ENCODE results near the gene SETD5.

SETD5 gene

DNA sequence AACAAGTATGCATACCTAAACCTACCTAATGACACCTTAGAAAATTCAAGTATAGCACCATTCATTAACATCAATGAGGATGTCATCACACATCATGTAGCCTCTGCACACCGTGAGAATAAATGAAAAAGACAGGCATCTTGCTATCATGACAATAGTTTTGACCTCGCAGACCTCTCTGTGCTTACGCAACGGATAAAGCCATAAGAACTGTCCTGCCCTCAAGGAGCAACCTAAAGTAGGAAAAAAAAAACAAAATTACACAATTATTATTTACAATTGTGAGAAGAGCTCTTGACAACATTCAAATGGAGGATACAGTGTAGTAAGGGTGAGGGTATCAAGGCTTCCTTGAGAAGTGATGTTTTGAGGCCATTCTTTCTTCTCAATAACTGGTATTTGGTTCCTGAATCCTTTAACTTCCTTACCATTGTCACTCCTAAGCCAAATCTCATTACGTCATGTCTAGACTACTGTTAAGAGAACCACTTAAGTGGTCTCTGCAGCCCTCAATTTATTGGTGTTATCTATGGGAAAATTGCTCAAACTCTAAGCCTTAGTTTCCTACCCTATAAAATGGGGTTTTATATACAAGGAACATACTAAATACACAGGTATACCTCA is 7.0 kb upstream of the SETD5 start:
- WGBS, 2 experiments (ENCODE audit: insufficient coverage in 2 of 2) = 100% methylated on average over 2 to 3 of the region's 5 CpGs
- no peaks in the 10 kb centered on the region for H3K9me3 ChIP-seq (ENCODE audit: control insufficient read depth, low read length)
- peaks cover 23% of the 10 kb centered on the region for H3K4me1 ChIP-seq (ENCODE audit: control insufficient read depth, insufficient read depth, low read length, poor library complexity, severe bottlenecking)
- peaks cover 91% of the 10 kb centered on the region for H3K36me3 ChIP-seq (ENCODE audit: control insufficient read depth, insufficient read depth, low read length)
- H3K27ac ChIP-seq (ENCODE audit: low read depth, low read length, severe bottlenecking) = peak overlapping the region; percentile 17
- no peak overlapping the region for H3K4me3 ChIP-seq (ENCODE audit: extremely low read depth, insufficient read depth, low read length, poor library complexity, severe bottlenecking)

- Histone ChIP-seq H3K9me3 (ENCODE audit: control insufficient read depth, low read length) (no peaks in the 10 kb centered on the region), H3K4me1 (ENCODE audit: control insufficient read depth, insufficient read depth, low read length, poor library complexity, severe bottlenecking) (peaks cover 20% of the 10 kb centered on the region), H3K36me3 (ENCODE audit: control insufficient read depth, insufficient read depth, low read length) (peaks cover 81% of the 10 kb centered on the region), H3K4me3 (ENCODE audit: extremely low read depth, insufficient read depth, low read length, poor library complexity, severe bottlenecking) (no peak overlapping the region), H3K27ac (ENCODE audit: low read depth, low read length, severe bottlenecking) (peak overlapping the region; percentile 6)
- WGBS, 2 experiments (ENCODE audit: insufficient coverage in 2 of 2) = 100% methylated on average over 1 of the region's 1 CpG; no CpG with 5 or more reads in 1 of the 2 experiments
Observed at GRCh38 chr3:9392041-9392440, 5.4 kb upstream of the SETD5 start.

DNA sequence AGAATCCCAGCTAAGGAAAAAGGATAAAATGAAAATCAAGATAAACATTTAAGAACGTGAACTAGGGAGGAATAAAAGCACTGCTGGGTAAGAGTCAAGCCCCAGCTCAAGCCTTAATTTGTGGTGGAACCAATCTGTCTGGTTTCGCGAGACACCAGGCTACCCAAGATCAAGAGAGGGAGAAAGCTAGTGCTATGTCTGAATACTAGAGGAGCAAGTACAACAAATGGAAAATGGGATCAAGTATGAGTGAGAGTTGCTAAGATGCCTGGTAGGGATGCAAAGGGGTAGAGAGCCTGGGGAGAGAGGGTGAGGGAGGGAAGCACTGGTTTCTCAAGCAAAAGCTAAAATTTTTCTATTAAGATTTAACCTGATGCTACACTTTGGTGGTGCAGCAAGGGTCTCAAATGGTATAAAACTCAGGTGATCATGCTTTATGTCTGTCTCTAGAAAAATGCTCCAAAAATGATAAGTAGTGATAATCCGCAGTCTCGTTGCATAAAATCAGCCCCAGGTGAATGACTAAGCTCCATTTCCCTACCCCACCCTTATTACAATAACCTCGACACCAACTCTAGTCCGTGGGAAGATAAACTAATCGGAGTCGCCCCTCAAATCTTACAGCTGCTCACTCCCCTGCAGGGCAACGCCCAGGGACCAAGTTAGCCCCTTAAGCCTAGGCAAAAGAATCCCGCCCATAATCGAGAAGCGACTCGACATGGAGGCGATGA is 1.7 kb upstream of the SETD5 start:
- H3K36me3 ChIP-seq (ENCODE audit: control insufficient read depth, insufficient read depth, low read length) = peaks cover 47% of the 10 kb centered on the region
- H3K4me1 ChIP-seq (ENCODE audit: control insufficient read depth, insufficient read depth, low read length, poor library complexity, severe bottlenecking) = peaks cover 20% of the 10 kb centered on the region

GRCh38 chr3:9396301-9396631 is 1.1 kb upstream of the SETD5 start:
- Histone ChIP-seq H3K4me3 (ENCODE audit: extremely low read depth, insufficient read depth, low read length, poor library complexity, severe bottlenecking) (peak overlapping the region; percentile 56), H3K4me1 (ENCODE audit: control insufficient read depth, insufficient read depth, low read length, poor library complexity, severe bottlenecking) (peaks cover 20% of the 10 kb centered on the region), H3K36me3 (ENCODE audit: control insufficient read depth, insufficient read depth, low read length) (peaks cover 42% of the 10 kb centered on the region), H3K9me3 (ENCODE audit: control insufficient read depth, low read length) (no peaks in the 10 kb centered on the region), H3K27ac (ENCODE audit: low read depth, low read length, severe bottlenecking) (peak overlapping the region; percentile 100)
- WGBS, 2 experiments (ENCODE audit: insufficient coverage in 2 of 2) = 0% methylated on average over 12 to 21 of the region's 25 CpGs

More for the DNA sequence above, 1.7 kb upstream of the SETD5 start:
- 15 to 19% methylated on average over 9 of the region's 15 CpGs for WGBS, 2 experiments (ENCODE audit: insufficient coverage in 2 of 2)
- H3K27ac ChIP-seq (ENCODE audit: low read depth, low read length, severe bottlenecking) = peak overlapping the region; percentile 100
- H3K4me3 ChIP-seq (ENCODE audit: extremely low read depth, insufficient read depth, low read length, poor library complexity, severe bottlenecking) = peak overlapping the region; percentile 56
- H3K9me3 ChIP-seq (ENCODE audit: control insufficient read depth, low read length) = no peaks in the 10 kb centered on the region

- H3K27ac ChIP-seq (ENCODE audit: low read depth, low read length, severe bottlenecking) = peak overlapping the region; percentile 100
- H3K4me1 ChIP-seq (ENCODE audit: control insufficient read depth, insufficient read depth, low read length, poor library complexity, severe bottlenecking) = peaks cover 20% of the 10 kb centered on the region
- H3K36me3 ChIP-seq (ENCODE audit: control insufficient read depth, insufficient read depth, low read length) = peaks cover 37% of the 10 kb centered on the region
- 0% methylated on average over 32 to 42 of the region's 71 CpGs for WGBS, 2 experiments (ENCODE audit: insufficient coverage in 2 of 2)
- no peaks in the 10 kb centered on the region for H3K9me3 ChIP-seq (ENCODE audit: control insufficient read depth, low read length)
- H3K4me3 ChIP-seq (ENCODE audit: extremely low read depth, insufficient read depth, low read length, poor library complexity, severe bottlenecking) = peak overlapping the region; percentile 56
Observed at GRCh38 chr3:9396632-9397331, 633 bp upstream of the SETD5 start.

GRCh38 chr3:9397906-9398699 is 688 bp downstream of the SETD5 start:
- peak overlapping the region; percentile 91 for H3K4me3 ChIP-seq (ENCODE audit: extremely low read depth, insufficient read depth, low read length, poor library complexity, severe bottlenecking)
- H3K27ac ChIP-seq (ENCODE audit: low read depth, low read length, severe bottlenecking) = peak overlapping the region; percentile 97
- H3K36me3 ChIP-seq (ENCODE audit: control insufficient read depth, insufficient read depth, low read length) = peaks cover 24% of the 10 kb centered on the region
- 0% methylated on average over 30 to 32 of the region's 47 CpGs for WGBS, 2 experiments (ENCODE audit: insufficient coverage in 2 of 2)
- peaks cover 18% of the 10 kb centered on the region for H3K4me1 ChIP-seq (ENCODE audit: control insufficient read depth, insufficient read depth, low read length, poor library complexity, severe bottlenecking)
- no peaks in the 10 kb centered on the region for H3K9me3 ChIP-seq (ENCODE audit: control insufficient read depth, low read length)

GRCh38 chr3:9398700-9399336 is 1.4 kb downstream of the SETD5 start:
- Histone ChIP-seq H3K4me1 (ENCODE audit: control insufficient read depth, insufficient read depth, low read length, poor library complexity, severe bottlenecking) (peaks cover 19% of the 10 kb centered on the region), H3K27ac (ENCODE audit: low read depth, low read length, severe bottlenecking) (peak overlapping the region; percentile 97), H3K9me3 (ENCODE audit: control insufficient read depth, low read length) (no peaks in the 10 kb centered on the region), H3K4me3 (ENCODE audit: extremely low read depth, insufficient read depth, low read length, poor library complexity, severe bottlenecking) (peak overlapping the region; percentile 91), H3K36me3 (ENCODE audit: control insufficient read depth, insufficient read depth, low read length) (peaks cover 17% of the 10 kb centered on the region)
- 0% methylated on average over 2 to 3 of the region's 7 CpGs for WGBS, 2 experiments (ENCODE audit: insufficient coverage in 2 of 2)

DNA sequence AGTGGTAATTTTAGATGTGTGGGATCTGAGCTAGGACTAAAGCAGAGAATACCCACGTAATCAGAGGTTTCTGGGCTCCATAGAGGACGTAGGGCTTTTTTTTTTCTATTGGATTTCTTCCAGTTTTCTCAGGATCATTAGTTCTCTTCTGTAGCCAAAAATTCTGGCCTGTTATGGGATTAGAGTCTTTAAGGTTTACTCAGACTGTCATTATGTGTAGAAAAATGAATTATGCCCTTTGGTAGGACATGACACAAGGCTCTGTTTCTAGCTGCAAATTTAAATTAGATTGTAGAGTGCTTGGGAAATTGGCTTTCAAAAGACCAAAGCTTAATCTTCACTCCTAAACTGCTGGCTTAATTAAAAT is 1.9 kb downstream of the SETD5 start:
- peak overlapping the region; percentile 97 for H3K27ac ChIP-seq (ENCODE audit: low read depth, low read length, severe bottlenecking)

DNA sequence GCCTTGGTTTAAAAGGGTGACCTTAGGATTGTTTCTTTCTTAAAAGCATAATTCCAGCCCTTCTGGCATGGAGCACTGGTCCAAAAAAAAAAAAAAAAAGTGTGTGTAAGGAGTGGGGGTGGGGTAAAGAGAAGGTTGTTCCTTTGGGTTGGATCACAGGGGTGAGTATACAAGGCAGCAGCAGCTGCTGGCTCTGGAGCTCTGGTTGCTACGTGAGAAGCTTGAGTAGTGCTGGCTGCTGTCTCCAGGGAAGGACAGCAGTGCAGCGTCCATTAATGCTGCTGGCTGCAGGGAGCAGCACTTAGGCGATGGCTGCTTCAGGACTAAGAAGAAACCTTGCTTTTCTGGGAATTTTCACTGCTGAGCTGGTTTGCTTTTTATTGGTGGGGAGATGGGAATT is 2.3 kb downstream of the SETD5 start:
- Histone ChIP-seq H3K4me3 (ENCODE audit: extremely low read depth, insufficient read depth, low read length, poor library complexity, severe bottlenecking) (peak overlapping the region; percentile 91), H3K4me1 (ENCODE audit: control insufficient read depth, insufficient read depth, low read length, poor library complexity, severe bottlenecking) (peaks cover 18% of the 10 kb centered on the region), H3K36me3 (ENCODE audit: control insufficient read depth, insufficient read depth, low read length) (peaks cover 7% of the 10 kb centered on the region), H3K9me3 (ENCODE audit: control insufficient read depth, low read length) (no peaks in the 10 kb centered on the region), H3K27ac (ENCODE audit: low read depth, low read length, severe bottlenecking) (peak overlapping the region; percentile 97)
- 0% methylated on average over 2 to 3 of the region's 3 CpGs for WGBS, 2 experiments (ENCODE audit: insufficient coverage in 2 of 2)

More for the DNA sequence above, 1.9 kb downstream of the SETD5 start:
- WGBS, 2 experiments (ENCODE audit: insufficient coverage in 2 of 2) = 20% methylated on average over 1 of the region's 2 CpGs; no CpG with 5 or more reads in 1 of the 2 experiments
- peaks cover 12% of the 10 kb centered on the region for H3K36me3 ChIP-seq (ENCODE audit: control insufficient read depth, insufficient read depth, low read length)
- no peaks in the 10 kb centered on the region for H3K9me3 ChIP-seq (ENCODE audit: control insufficient read depth, low read length)
- peak overlapping the region; percentile 91 for H3K4me3 ChIP-seq (ENCODE audit: extremely low read depth, insufficient read depth, low read length, poor library complexity, severe bottlenecking)
- H3K4me1 ChIP-seq (ENCODE audit: control insufficient read depth, insufficient read depth, low read length, poor library complexity, severe bottlenecking) = peaks cover 20% of the 10 kb centered on the region

DNA sequence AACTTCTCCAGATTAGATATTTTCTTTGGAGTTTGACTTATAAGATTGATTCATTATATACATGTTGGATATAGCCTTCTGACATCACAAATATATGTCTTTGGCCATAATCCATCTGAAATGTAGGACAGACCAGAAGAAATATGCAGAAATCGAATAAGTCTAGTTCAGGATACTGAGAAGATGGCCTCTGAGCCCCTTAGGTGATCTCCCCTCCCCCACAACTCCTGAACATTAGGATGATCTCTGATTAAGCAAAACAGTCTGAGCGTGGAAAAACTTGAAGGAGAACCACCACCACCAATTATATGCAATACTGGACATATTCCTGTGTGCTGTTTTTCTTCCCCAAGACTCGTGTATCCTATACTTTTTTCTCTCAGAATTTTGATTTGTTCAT is 3.2 kb downstream of the SETD5 start:
- Histone ChIP-seq H3K4me3 (ENCODE audit: extremely low read depth, insufficient read depth, low read length, poor library complexity, severe bottlenecking) (peak overlapping the region; percentile 91), H3K4me1 (ENCODE audit: control insufficient read depth, insufficient read depth, low read length, poor library complexity, severe bottlenecking) (peaks cover 20% of the 10 kb centered on the region), H3K36me3 (ENCODE audit: control insufficient read depth, insufficient read depth, low read length) (no peaks in the 10 kb centered on the region), H3K9me3 (ENCODE audit: control insufficient read depth, low read length) (no peaks in the 10 kb centered on the region), H3K27ac (ENCODE audit: low read depth, low read length, severe bottlenecking) (no peak overlapping the region)
- 38 to 50% methylated on average over 1 of the region's 3 CpGs for WGBS, 2 experiments (ENCODE audit: insufficient coverage in 2 of 2)

All from mesodermal cell (in vitro differentiated cells).